ENCODE results near the gene ATAD3A. TPM values are rescaled to one million over a fixed set of nuclear protein-coding genes. Genes with fewer than 3 reads are reported as not detected.

Gene ATAD3A
- total RNA-seq, 1 experiment from 2014 or later: 46.2 TPM

DNA sequence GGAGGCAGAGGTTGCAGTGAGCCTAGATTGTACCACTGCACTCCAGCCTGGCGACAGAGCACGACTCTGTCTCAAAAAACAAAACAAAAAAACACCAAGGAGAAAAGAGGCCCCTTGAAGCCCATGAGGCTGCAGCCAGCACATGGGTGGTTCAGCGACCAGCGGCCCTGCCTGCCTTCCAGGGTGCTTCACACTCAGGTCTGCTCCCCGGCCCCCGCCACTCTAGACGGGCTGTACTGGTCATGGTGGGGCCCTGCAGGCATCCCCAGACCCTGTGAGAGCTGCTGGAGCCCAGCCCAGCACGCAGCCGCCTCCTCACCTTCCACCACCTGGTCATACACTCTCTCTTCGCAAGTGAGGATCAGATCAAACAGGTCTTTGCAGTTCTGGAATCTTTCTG lies 32.6 kb downstream of the ATAD3A start:
- no peaks in the 10 kb centered on the region for H3K27me3 Mint-ChIP-seq (ENCODE audit: unreplicated experiment)
- TF ChIP-seq, protein P1, sequence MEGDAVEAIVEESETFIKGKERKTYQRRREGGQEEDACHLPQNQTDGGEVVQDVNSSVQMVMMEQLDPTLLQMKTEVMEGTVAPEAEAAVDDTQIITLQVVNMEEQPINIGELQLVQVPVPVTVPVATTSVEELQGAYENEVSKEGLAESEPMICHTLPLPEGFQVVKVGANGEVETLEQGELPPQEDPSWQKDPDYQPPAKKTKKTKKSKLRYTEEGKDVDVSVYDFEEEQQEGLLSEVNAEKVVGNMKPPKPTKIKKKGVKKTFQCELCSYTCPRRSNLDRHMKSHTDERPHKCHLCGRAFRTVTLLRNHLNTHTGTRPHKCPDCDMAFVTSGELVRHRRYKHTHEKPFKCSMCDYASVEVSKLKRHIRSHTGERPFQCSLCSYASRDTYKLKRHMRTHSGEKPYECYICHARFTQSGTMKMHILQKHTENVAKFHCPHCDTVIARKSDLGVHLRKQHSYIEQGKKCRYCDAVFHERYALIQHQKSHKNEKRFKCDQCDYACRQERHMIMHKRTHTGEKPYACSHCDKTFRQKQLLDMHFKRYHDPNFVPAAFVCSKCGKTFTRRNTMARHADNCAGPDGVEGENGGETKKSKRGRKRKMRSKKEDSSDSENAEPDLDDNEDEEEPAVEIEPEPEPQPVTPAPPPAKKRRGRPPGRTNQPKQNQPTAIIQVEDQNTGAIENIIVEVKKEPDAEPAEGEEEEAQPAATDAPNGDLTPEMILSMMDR (IDR thresholded peaks at IDR 0.05; ENCODE audit: unreplicated experiment): no peak
- DNase-seq: no peak
- H3K4me1 Mint-ChIP-seq (ENCODE audit: low read depth, unreplicated experiment): no peaks in the 10 kb centered on the region
- H3K27ac Mint-ChIP-seq (ENCODE audit: unreplicated experiment): no peak overlapping the region
- no TSS peak for BruUV-seq (replicated peaks)
- peaks cover 41% of the 10 kb centered on the region for H3K36me3 Mint-ChIP-seq (ENCODE audit: insufficient read depth, unreplicated experiment)
- CTCF ChIA-PET: no interaction called here
- no peak overlapping the region for H3K4me3 Mint-ChIP-seq (ENCODE audit: low read depth, unreplicated experiment)
- intact Hi-C loops (cut with micrococcal nuclease; ENCODE audit: unreplicated experiment): no loop called here
- H3K9me3 Mint-ChIP-seq (ENCODE audit: low read depth, unreplicated experiment): no peaks in the 10 kb centered on the region

DNA sequence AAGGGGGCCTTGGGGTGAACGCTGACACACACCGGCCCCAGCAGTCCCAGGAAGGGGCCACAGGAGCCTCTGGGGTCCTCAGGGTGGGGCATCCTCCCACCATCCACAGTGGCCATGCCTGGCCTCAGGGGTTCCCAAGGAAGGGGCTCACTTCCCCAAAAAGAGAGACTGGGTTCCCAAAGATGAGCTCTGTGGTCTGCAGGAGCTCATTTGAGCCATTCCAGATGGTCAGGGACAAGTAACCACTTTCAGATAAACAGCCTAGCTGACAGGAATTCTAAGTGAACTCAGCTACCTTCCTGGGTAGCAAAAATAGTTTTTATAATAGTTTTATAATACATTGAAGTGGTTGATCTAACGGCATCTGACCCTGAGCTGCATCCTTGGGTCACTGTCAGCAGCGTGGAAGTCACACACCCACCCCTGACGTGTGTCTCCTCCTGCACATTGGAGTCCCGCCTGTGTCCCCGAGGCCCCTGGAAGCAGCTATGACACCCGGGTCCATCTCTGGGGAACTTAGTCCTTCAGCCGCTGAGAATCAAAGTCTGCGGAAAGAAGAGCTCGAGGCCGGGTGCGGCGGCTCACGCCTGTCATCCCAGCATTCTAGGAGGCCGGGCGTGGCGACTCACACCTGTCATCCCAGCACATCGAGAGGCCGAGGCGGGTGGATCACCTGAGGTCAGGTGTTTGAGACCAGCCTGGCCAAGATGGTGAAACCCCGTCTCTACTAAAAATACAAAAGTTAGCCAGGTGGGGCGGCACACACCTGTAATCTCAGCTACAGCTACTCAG lies 34.2 kb downstream of the ATAD3A start:
- H3K27ac Mint-ChIP-seq (ENCODE audit: unreplicated experiment): no peak overlapping the region
- no peaks in the 10 kb centered on the region for H3K9me3 Mint-ChIP-seq (ENCODE audit: low read depth, unreplicated experiment)
- no peaks in the 10 kb centered on the region for H3K27me3 Mint-ChIP-seq (ENCODE audit: unreplicated experiment)
- no peak for DNase-seq
- H3K4me3 Mint-ChIP-seq (ENCODE audit: low read depth, unreplicated experiment): no peak overlapping the region
- TF ChIP-seq, protein P1 (IDR thresholded peaks at IDR 0.05; ENCODE audit: unreplicated experiment): no peak
- H3K4me1 Mint-ChIP-seq (ENCODE audit: low read depth, unreplicated experiment): no peaks in the 10 kb centered on the region
- no TSS peak for BruUV-seq (replicated peaks)
- intact Hi-C loops (cut with micrococcal nuclease; ENCODE audit: unreplicated experiment): no loop called here
- CTCF ChIA-PET: no interaction called here
- H3K36me3 Mint-ChIP-seq (ENCODE audit: insufficient read depth, unreplicated experiment): peaks cover 41% of the 10 kb centered on the region

DNA sequence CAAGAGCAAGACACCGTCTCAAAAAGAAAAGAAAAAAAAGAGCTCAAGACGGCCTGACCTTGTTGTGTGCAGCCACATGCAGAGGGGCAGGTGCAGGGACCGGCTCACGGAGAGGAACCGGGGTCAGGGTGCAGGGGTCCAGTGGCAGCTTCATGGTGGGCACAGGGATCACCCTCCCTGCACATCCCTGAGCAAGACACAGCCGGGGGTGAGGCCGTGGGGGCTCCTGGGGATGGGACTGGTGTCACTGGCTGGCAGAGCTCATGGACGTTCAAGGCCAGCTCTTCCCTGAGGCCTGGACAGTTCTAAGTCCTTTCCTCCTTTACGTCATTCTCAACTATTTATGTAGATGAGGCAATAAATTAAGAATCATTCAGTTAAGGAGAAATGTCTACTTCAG lies 35.0 kb downstream of the ATAD3A start:
- BruUV-seq (replicated peaks): no TSS peak
- H3K36me3 Mint-ChIP-seq (ENCODE audit: insufficient read depth, unreplicated experiment): peaks cover 40% of the 10 kb centered on the region

DNA sequence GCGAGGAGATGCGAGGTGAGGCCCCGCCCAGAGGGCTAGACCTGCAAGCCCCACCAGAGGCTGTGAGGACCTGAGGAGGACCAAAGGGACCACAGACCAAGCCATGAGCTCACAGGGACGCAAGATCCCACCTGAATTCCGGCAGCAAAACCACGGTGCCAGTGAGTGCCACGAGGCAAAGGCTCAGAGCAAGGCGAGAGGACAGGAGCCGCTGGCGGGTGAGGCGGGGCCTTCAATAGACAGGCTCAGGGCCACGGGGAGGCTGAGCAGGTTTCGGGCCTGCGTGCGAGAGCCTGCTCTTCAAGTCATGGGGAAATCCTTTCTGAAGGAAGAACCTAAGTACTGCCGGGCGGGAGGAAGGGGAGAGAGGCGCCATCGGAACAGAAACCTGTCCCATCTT lies 35.5 kb downstream of the ATAD3A start:
- H3K9me3 Mint-ChIP-seq (ENCODE audit: low read depth, unreplicated experiment): no peaks in the 10 kb centered on the region
- CTCF ChIA-PET: no interaction called here
- H3K27ac Mint-ChIP-seq (ENCODE audit: unreplicated experiment): no peak overlapping the region
- DNase-seq: no peak
- H3K4me1 Mint-ChIP-seq (ENCODE audit: low read depth, unreplicated experiment): no peaks in the 10 kb centered on the region
- H3K4me3 Mint-ChIP-seq (ENCODE audit: low read depth, unreplicated experiment): no peak overlapping the region
- H3K27me3 Mint-ChIP-seq (ENCODE audit: unreplicated experiment): no peaks in the 10 kb centered on the region
- no TSS peak for BruUV-seq (replicated peaks)
- peaks cover 42% of the 10 kb centered on the region for H3K36me3 Mint-ChIP-seq (ENCODE audit: insufficient read depth, unreplicated experiment)
- intact Hi-C loops (cut with micrococcal nuclease; ENCODE audit: unreplicated experiment): no loop called here
- TF ChIP-seq, protein P1 (IDR thresholded peaks at IDR 0.05; ENCODE audit: unreplicated experiment): no peak

More for the DNA sequence above, 35.0 kb downstream of the ATAD3A start:
- intact Hi-C loops (cut with micrococcal nuclease; ENCODE audit: unreplicated experiment): no loop called here
- TF ChIP-seq, protein P1 (IDR thresholded peaks at IDR 0.05; ENCODE audit: unreplicated experiment): no peak
- no peaks in the 10 kb centered on the region for H3K4me1 Mint-ChIP-seq (ENCODE audit: low read depth, unreplicated experiment)
- H3K9me3 Mint-ChIP-seq (ENCODE audit: low read depth, unreplicated experiment): no peaks in the 10 kb centered on the region
- no peak overlapping the region for H3K4me3 Mint-ChIP-seq (ENCODE audit: low read depth, unreplicated experiment)
- CTCF ChIA-PET: no interaction called here
- H3K27ac Mint-ChIP-seq (ENCODE audit: unreplicated experiment): no peak overlapping the region
- DNase-seq: no peak
- H3K27me3 Mint-ChIP-seq (ENCODE audit: unreplicated experiment): no peaks in the 10 kb centered on the region
